GM12874 (cell line): ENCODE measurements around the gene LDLRAD1.

Source experiments
- CTCF ChIP-seq: IDR thresholded peaks from 2 replicates; pipeline ENCODE4 v1.5.1; 2011; ENCODE audit warnings: low read depth, mild to moderate bottlenecking, control low read depth, low read length, moderate library complexity; ENCODE audit not compliant: insufficient read depth

LDLRAD1 gene

GRCh38 chr1:53963460-53963859 is 54.5 kb downstream of the LDLRAD1 start:
- no peak for TF ChIP-seq CTCF

DNA sequence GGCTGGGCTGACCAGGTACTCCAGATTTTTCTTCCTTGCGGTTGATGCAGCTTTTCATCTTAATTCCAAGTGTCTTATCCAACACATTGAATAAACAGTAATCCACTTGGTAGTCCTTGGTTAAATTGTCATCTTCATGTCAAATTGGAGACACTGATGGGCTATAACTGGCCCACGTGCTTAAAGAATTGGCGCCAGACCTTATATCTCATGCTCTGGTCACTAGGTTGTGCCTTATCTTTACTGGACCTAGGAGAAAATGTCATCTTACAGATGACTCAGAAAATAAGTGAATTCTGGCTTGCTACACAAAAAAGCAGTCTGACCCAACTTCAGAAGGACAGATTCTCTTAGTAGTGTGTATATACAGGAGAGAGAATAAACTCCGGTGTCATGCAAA is 55.6 kb downstream of the LDLRAD1 start:
- TF ChIP-seq CTCF: no peak

- peak; percentile 26; the same call in 1 of the 2 replicates for TF ChIP-seq CTCF
Observed at GRCh38 chr1:53959664-53960250, 58.2 kb downstream of the LDLRAD1 start.
